IPS-18a (cell line): Measurements from ENCODE around the gene PTPN7.
"Not testable (repeated sequence)": the region's sequence is repeated elsewhere in the genome, so short reads cannot be mapped to it uniquely, and the experiment has no call there.

ENCODE experiments used
- H3K27ac ChIP-seq: one replicate; pipeline ENCODE4 v1.5.1; 2013; ENCODE audit warnings: low read length
- H3K27me3 ChIP-seq: one replicate; pipeline ENCODE4 v1.6.1; 2013; ENCODE audit warnings: mild to moderate bottlenecking, low read length; ENCODE audit not compliant: control insufficient read depth, insufficient read depth
- H3K36me3 ChIP-seq: one replicate; pipeline ENCODE4 v1.6.1; 2013; ENCODE audit warnings: low read depth, low read length; ENCODE audit not compliant: control insufficient read depth
- H3K4me1 ChIP-seq: one replicate; pipeline ENCODE4 v1.6.1; 2013; ENCODE audit warnings: low read depth, low read length; ENCODE audit not compliant: control insufficient read depth
- H3K4me3 ChIP-seq: one replicate; pipeline ENCODE4 v1.5.1; 2013; ENCODE audit warnings: low read length
- H3K9ac ChIP-seq: one replicate; pipeline ENCODE4 v1.6.1; 2013; ENCODE audit warnings: mild to moderate bottlenecking, low read length, moderate library complexity
- H3K9me3 ChIP-seq: one replicate; pipeline ENCODE4 v1.6.1; 2013; ENCODE audit warnings: low read depth, low read length; ENCODE audit not compliant: control insufficient read depth

PTPN7 gene

GRCh38 chr1:202143768-202144401, 16.5 kb downstream of the PTPN7 start:
- peak overlapping the region; percentile 93 for H3K4me3 ChIP-seq
- H3K9me3 ChIP-seq = no peaks in the 10 kb centered on the region
- H3K4me1 ChIP-seq = peaks cover 12% of the 10 kb centered on the region
- no peak overlapping the region for H3K27ac ChIP-seq
- H3K9ac ChIP-seq = peak overlapping the region; percentile 63
- H3K36me3 ChIP-seq = no peaks in the 10 kb centered on the region
- H3K27me3 ChIP-seq = peaks cover 12% of the 10 kb centered on the region

- Histone ChIP-seq H3K27me3 (peaks cover 12% of the 10 kb centered on the region), H3K9me3 (no peaks in the 10 kb centered on the region), H3K27ac (no peak overlapping the region), H3K4me3 (peak overlapping the region; percentile 93), H3K4me1 (peaks cover 15% of the 10 kb centered on the region), H3K9ac (peak overlapping the region; percentile 63), H3K36me3 (no peaks in the 10 kb centered on the region)
These were observed 17.2 kb downstream of the PTPN7 start for GRCh38 chr1:202143011-202143767.

- H3K4me1 ChIP-seq = peaks cover 15% of the 10 kb centered on the region
- H3K9ac ChIP-seq, H3K4me3 ChIP-seq, H3K9me3 ChIP-seq, H3K27ac ChIP-seq, H3K36me3 ChIP-seq: not testable (repeated sequence)
- peaks cover 12% of the 10 kb centered on the region for H3K27me3 ChIP-seq
These were observed 18.9 kb downstream of the PTPN7 start for GRCh38 chr1:202141468-202141867.

- Histone ChIP-seq H3K4me3 (no peak overlapping the region), H3K9me3 (no peaks in the 10 kb centered on the region), H3K27ac (no peak overlapping the region), H3K36me3 (no peaks in the 10 kb centered on the region), H3K4me1 (peaks cover 15% of the 10 kb centered on the region), H3K27me3 (peaks cover 11% of the 10 kb centered on the region), H3K9ac (no peak overlapping the region)
These were observed 19.6 kb downstream of the PTPN7 start for GRCh38 chr1:202140833-202141232.

- no peak overlapping the region for H3K9ac ChIP-seq
- H3K27ac ChIP-seq = no peak overlapping the region
- H3K4me3 ChIP-seq = no peak overlapping the region
- H3K4me1 ChIP-seq = peaks cover 3% of the 10 kb centered on the region
- peaks cover 12% of the 10 kb centered on the region for H3K36me3 ChIP-seq
- no peaks in the 10 kb centered on the region for H3K9me3 ChIP-seq
- no peaks in the 10 kb centered on the region for H3K27me3 ChIP-seq
These were observed 25.1 kb downstream of the PTPN7 start for GRCh38 chr1:202135221-202135721.

GRCh38 chr1:202134645-202135172, 25.7 kb downstream of the PTPN7 start:
- H3K4me1 ChIP-seq = peaks cover 3% of the 10 kb centered on the region
- H3K9ac ChIP-seq = no peak overlapping the region
- H3K36me3 ChIP-seq = peaks cover 12% of the 10 kb centered on the region
- no peaks in the 10 kb centered on the region for H3K9me3 ChIP-seq
- no peak overlapping the region for H3K27ac ChIP-seq
- no peaks in the 10 kb centered on the region for H3K27me3 ChIP-seq
- no peak overlapping the region for H3K4me3 ChIP-seq

GRCh38 chr1:202133989-202134388, 26.4 kb downstream of the PTPN7 start:
- peaks cover 3% of the 10 kb centered on the region for H3K4me1 ChIP-seq
- no peaks in the 10 kb centered on the region for H3K9me3 ChIP-seq
- H3K9ac ChIP-seq = no peak overlapping the region
- H3K36me3 ChIP-seq = peaks cover 12% of the 10 kb centered on the region
- H3K27ac ChIP-seq = no peak overlapping the region
- no peaks in the 10 kb centered on the region for H3K27me3 ChIP-seq
- H3K4me3 ChIP-seq = no peak overlapping the region

GRCh38 chr1:202133496-202133895, 26.9 kb downstream of the PTPN7 start:
- Histone ChIP-seq H3K9me3 (no peaks in the 10 kb centered on the region), H3K27ac (no peak overlapping the region), H3K4me3 (no peak overlapping the region), H3K4me1 (no peaks in the 10 kb centered on the region), H3K9ac (no peak overlapping the region), H3K27me3 (no peaks in the 10 kb centered on the region), H3K36me3 (peaks cover 12% of the 10 kb centered on the region)

- no peaks in the 10 kb centered on the region for H3K9me3 ChIP-seq
- H3K4me1 ChIP-seq = no peaks in the 10 kb centered on the region
- H3K27me3 ChIP-seq = no peaks in the 10 kb centered on the region
- H3K9ac ChIP-seq = no peak overlapping the region
- H3K36me3 ChIP-seq = peaks cover 12% of the 10 kb centered on the region
- no peak overlapping the region for H3K4me3 ChIP-seq
- H3K27ac ChIP-seq = no peak overlapping the region
These were observed 27.4 kb downstream of the PTPN7 start for GRCh38 chr1:202133001-202133400.

- Histone ChIP-seq H3K36me3 (peaks cover 12% of the 10 kb centered on the region), H3K9ac (no peak overlapping the region), H3K27ac (no peak overlapping the region), H3K4me3 (no peak overlapping the region), H3K27me3 (no peaks in the 10 kb centered on the region), H3K4me1 (no peaks in the 10 kb centered on the region), H3K9me3 (no peaks in the 10 kb centered on the region)
These were observed 28.2 kb downstream of the PTPN7 start for GRCh38 chr1:202131956-202132821.

GRCh38 chr1:202130816-202131522, 29.4 kb downstream of the PTPN7 start:
- H3K27ac ChIP-seq = no peak overlapping the region
- no peaks in the 10 kb centered on the region for H3K9me3 ChIP-seq
- peaks cover 12% of the 10 kb centered on the region for H3K36me3 ChIP-seq
- H3K9ac ChIP-seq = no peak overlapping the region
- no peaks in the 10 kb centered on the region for H3K4me1 ChIP-seq
- H3K4me3 ChIP-seq = no peak overlapping the region
- H3K27me3 ChIP-seq = no peaks in the 10 kb centered on the region
